Vagina (tissue), 2 donors: ENCODE measurements around the gene GRK5. TPM values are rescaled to one million over a fixed set of nuclear protein-coding genes. Genes with fewer than 3 reads are reported as not detected.

ENCODE experiments used
- DNase-seq, 2 donors: peaks; one replicate each; pipeline ENCODE4 v3.0.0-alpha.2; 2017; ENCODE audit errors: extremely low spot score in 2 of 2
- H3K27ac ChIP-seq: fragments of 200-600 bp; sonication (generic); one replicate; pipeline ENCODE4 v1.5.1; 2019
- H3K27me3 ChIP-seq: fragments of 200-600 bp; sonication (generic); one replicate; pipeline ENCODE4 v1.5.1; 2019
- H3K36me3 ChIP-seq, 2 donors: fragments of 200-600 bp; sonication (generic); one replicate each; pipeline ENCODE4 v1.5.1; 2017 to 2019
- H3K4me1 ChIP-seq: fragments of 200-600 bp; sonication (generic); one replicate; pipeline ENCODE4 v1.5.1; 2019
- H3K4me3 ChIP-seq, 2 donors: fragments of 200-600 bp; sonication (generic); 1 replicate in 1 of 2; 2 replicates in 1 of 2; pipeline ENCODE4 v1.5.1; 2016 to 2019
- H3K9me3 ChIP-seq: fragments of 200-600 bp; sonication (generic); one replicate; pipeline ENCODE4 v1.5.1; 2019
- POLR2A ChIP-seq, 2 donors: fragments of 450-650 bp; IDR thresholded peaks; one replicate each; pipeline ENCODE4 v1.6.1; 2017; ENCODE audit warnings: antibody characterized with exemption in 2 of 2, mild to moderate bottlenecking in 2 of 2, moderate library complexity in 2 of 2
- POLR2AphosphoS5 ChIP-seq, 2 donors: sonication (generic); formaldehyde crosslinking; IDR thresholded peaks; one replicate each; pipeline ENCODE4 v1.9.0; 2017; ENCODE audit warnings: antibody characterized with exemption in 2 of 2, mild to moderate bottlenecking in 2 of 2, low read depth in 1 of 2; ENCODE audit not compliant: insufficient read depth in 1 of 2
- intact Hi-C: fragments of 100-400 bp; cut with DNase I; formaldehyde crosslinking; loops from one replicate; pipeline ENCODE4 v1.15.1; 2023
- total RNA-seq: library from RNA; depleted of rRNA; stranded (reverse); fragments of >200 nt; gene quantifications from one replicate; pipeline ENCODE4 v1.2.3, GENCODE V29; 2016
- TF ChIP-seq, protein P1 (sequence below), 3 experiments: fragments of 450-650 bp in 2 of 3; fragments of 200-600 bp in 1 of 3; sonication (generic) in 1 of 3; IDR thresholded peaks; one replicate each; pipeline ENCODE4 v1.5.1; 2017 to 2019; ENCODE audit warnings: antibody characterized with exemption in 3 of 3, mild to moderate bottlenecking in 2 of 3, moderate library complexity in 2 of 3

Gene GRK5
- total RNA-seq, 1 donor from 2014 or later: 16.5 TPM

DNA sequence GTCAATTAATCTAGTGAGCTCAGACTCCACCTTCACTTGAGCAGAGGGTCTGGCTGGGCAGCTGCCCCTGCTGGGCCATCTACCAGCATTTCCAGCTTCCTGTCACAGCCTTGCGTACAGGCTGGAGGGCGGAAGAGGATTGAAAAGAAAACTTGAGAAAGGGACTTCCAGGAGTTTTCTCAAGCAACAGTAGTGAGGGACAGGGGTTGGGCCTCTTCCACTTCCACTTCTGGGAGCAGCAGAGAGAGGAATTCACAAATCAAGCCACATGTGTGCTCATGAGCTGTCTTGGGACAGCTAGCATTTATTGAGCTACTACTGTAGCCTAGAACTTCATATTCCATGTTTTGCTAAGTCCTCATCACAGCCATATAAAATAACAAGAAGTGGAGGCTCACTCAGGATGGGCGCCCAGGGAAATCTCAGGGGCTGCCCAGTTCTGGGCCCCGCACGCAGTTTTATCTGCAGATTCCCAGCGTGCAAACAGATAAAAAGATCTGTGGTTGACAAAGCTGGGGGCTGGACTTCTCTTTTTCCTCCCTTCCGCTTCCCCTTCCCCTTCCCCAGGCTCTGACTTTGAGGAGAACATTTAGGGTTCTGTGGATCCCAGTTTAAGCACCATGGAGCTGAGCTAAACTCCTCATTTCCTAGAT lies 199.4 kb downstream of the GRK5 start:
- H3K4me1 ChIP-seq: peaks cover 18% of the 10 kb centered on the region
- no peak for TF ChIP-seq POLR2AphosphoS5 (IDR thresholded peaks at IDR 0.05; ENCODE audit: insufficient read depth in 1 of 2, low read depth in 1 of 2)
- TF ChIP-seq, protein P1, sequence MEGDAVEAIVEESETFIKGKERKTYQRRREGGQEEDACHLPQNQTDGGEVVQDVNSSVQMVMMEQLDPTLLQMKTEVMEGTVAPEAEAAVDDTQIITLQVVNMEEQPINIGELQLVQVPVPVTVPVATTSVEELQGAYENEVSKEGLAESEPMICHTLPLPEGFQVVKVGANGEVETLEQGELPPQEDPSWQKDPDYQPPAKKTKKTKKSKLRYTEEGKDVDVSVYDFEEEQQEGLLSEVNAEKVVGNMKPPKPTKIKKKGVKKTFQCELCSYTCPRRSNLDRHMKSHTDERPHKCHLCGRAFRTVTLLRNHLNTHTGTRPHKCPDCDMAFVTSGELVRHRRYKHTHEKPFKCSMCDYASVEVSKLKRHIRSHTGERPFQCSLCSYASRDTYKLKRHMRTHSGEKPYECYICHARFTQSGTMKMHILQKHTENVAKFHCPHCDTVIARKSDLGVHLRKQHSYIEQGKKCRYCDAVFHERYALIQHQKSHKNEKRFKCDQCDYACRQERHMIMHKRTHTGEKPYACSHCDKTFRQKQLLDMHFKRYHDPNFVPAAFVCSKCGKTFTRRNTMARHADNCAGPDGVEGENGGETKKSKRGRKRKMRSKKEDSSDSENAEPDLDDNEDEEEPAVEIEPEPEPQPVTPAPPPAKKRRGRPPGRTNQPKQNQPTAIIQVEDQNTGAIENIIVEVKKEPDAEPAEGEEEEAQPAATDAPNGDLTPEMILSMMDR (IDR thresholded peaks at IDR 0.05): no peak
- TF ChIP-seq POLR2A (IDR thresholded peaks at IDR 0.05): no peak

DNA sequence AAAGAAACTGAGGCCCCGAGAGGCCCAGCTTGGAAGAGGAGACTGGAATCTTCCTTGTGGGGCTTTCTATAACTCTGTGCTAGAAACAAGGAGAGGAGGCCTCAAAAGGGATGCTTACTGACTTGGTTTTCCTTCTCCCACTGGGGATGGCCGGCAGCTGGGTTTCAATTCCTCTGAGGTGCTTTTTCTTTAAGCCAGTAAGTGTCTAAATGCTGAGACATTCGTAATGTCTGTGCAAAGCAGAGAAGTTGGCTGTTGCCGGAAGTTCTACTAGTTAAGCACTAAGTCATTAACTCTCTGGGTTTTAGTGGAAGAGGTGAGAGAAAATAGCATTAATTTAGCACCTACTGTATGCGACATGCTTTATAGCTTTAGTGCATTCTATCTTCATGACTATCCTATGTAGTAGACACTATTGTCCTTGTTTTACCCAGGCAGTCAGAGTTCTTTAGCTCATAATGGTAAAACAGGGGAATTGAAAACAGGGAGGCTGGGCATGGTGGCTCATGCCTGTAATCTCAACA lies 199.9 kb downstream of the GRK5 start:
- H3K27ac ChIP-seq: peak overlapping the region; percentile 36
- TF ChIP-seq, protein P1 (IDR thresholded peaks at IDR 0.05): no peak
- TF ChIP-seq POLR2AphosphoS5 (IDR thresholded peaks at IDR 0.05; ENCODE audit: insufficient read depth in 1 of 2, low read depth in 1 of 2) (no peak), POLR2A (IDR thresholded peaks at IDR 0.05) (no peak)
- H3K4me1 ChIP-seq: peaks cover 18% of the 10 kb centered on the region

More for the DNA sequence above, 199.4 kb downstream of the GRK5 start:
- Histone ChIP-seq H3K27me3 (no peaks in the 10 kb centered on the region), H3K4me3 (no peak overlapping the region), H3K27ac (peak overlapping the region; percentile 36), H3K9me3 (no peaks in the 10 kb centered on the region), H3K36me3 (no peaks in the 10 kb centered on the region)
- intact Hi-C loops: loop anchor here (10.0 kb wide), 1 partner anchor 122 kb away; no protein-coding TSS in a partner anchor
- DNase-seq: no peak

DNA sequence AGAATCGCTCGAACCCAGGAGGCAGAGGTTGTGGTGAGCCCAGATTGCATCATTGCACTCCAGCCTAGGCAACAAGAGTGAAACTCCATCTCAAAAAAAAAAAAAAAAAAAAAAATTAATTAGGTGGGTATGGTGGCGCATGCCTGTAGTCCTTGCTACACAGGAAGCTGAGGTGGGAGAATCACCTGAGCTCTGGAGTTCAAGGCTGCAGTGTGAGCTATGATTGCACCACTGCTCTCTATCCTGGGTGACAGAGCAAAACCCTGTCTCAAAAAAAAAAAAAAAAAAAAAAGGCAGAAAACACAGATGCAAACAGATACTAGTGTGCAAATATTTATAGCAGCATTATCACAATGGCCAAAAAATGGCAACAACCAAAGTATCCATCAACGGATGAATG lies 200.7 kb downstream of the GRK5 start:
- no peak overlapping the region for H3K27ac ChIP-seq
- TF ChIP-seq, protein P1 (IDR thresholded peaks at IDR 0.05): no peak
- TF ChIP-seq POLR2AphosphoS5 (IDR thresholded peaks at IDR 0.05; ENCODE audit: insufficient read depth in 1 of 2, low read depth in 1 of 2) (no peak), POLR2A (IDR thresholded peaks at IDR 0.05) (no peak)
- intact Hi-C loops: loop anchor here (10.0 kb wide), 1 partner anchor 123 kb away; no protein-coding TSS in a partner anchor
- no peaks in the 10 kb centered on the region for H3K9me3 ChIP-seq
- no peak for DNase-seq
- H3K4me3 ChIP-seq: no peak overlapping the region
- peaks cover 22% of the 10 kb centered on the region for H3K4me1 ChIP-seq
- no peaks in the 10 kb centered on the region for H3K27me3 ChIP-seq
- no peaks in the 10 kb centered on the region for H3K36me3 ChIP-seq

More for the DNA sequence above, 199.9 kb downstream of the GRK5 start:
- Histone ChIP-seq H3K36me3 (no peaks in the 10 kb centered on the region), H3K4me3 (no peak overlapping the region), H3K27me3 (no peaks in the 10 kb centered on the region), H3K9me3 (no peaks in the 10 kb centered on the region)
- no peak for DNase-seq
- intact Hi-C loops: loop anchor here (10.0 kb wide), 1 partner anchor 123 kb away; no protein-coding TSS in a partner anchor

DNA sequence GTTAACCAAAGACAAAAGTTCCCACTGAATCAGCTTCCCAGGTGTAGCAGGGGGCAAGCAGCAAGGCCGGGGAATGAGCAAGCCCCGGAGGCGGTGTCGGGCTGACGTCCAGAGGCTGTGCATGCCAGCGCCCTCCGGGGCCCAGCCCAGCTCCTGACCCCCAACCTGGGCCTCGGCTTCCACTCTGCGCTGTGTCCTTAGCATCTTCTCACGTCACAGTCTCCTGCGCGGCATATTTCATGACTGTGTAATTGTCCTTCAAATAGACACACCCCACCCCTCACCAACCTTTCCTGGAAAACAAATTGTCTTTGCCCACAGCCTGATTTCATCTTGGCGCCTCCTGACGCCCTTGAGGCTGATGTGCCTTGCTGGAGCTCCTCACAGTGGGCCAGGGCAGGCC lies 201.6 kb downstream of the GRK5 start:
- Histone ChIP-seq H3K27me3 (no peaks in the 10 kb centered on the region), H3K4me1 (peaks cover 31% of the 10 kb centered on the region), H3K9me3 (no peaks in the 10 kb centered on the region), H3K27ac (peak overlapping the region; percentile 30), H3K4me3 (no peak overlapping the region), H3K36me3 (no peaks in the 10 kb centered on the region)
- TF ChIP-seq POLR2A (IDR thresholded peaks at IDR 0.05): no peak
- TF ChIP-seq POLR2AphosphoS5 (IDR thresholded peaks at IDR 0.05; ENCODE audit: insufficient read depth in 1 of 2, low read depth in 1 of 2): peak; percentile 36 to 42
- no peak for DNase-seq
- intact Hi-C loops: loop anchor here (10.0 kb wide), 1 partner anchor 124 kb away; no protein-coding TSS in a partner anchor

DNA sequence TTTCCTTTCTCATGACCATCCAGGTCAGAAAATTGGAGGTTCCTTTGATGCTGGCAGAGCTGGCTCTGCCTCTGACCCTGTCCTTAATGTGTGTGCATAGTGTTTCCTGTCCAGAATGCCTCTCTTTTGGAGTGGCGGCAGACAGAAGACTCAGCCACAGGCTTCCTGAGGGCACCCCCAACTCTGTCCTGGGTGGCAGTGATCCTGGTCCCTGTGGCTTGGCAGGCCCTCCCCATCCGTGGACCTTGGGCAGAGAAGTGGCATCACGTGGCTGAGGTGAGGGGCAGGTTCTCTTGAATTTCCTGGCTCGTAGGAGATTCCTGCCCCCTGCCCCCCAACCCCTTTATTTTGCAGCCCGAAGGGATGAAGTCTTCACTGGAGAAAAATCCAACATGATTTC lies 202.0 kb downstream of the GRK5 start:
- Histone ChIP-seq H3K4me3 (no peak overlapping the region), H3K27me3 (no peaks in the 10 kb centered on the region), H3K4me1 (peaks cover 35% of the 10 kb centered on the region), H3K27ac (peak overlapping the region; percentile 30), H3K9me3 (no peaks in the 10 kb centered on the region), H3K36me3 (no peaks in the 10 kb centered on the region)
- TF ChIP-seq POLR2A (IDR thresholded peaks at IDR 0.05): no peak
- TF ChIP-seq, protein P1 (IDR thresholded peaks at IDR 0.05): no peak
- no peak for TF ChIP-seq POLR2AphosphoS5 (IDR thresholded peaks at IDR 0.05; ENCODE audit: insufficient read depth in 1 of 2, low read depth in 1 of 2)
- DNase-seq: no peak
- intact Hi-C loops: loop anchor here (10.0 kb wide), 1 partner anchor 125 kb away; no protein-coding TSS in a partner anchor
